Neural cell (in vitro differentiated cells): Measurements from ENCODE around the gene FLT1. TPM values are rescaled to one million over a fixed set of nuclear protein-coding genes. Genes with fewer than 3 reads are reported as not detected.

Source experiments
- H2AFZ ChIP-seq: fragments of 200-600, 300-800 bp; sonication (generic), shearing (Covaris generic); 2 replicates; pipeline ENCODE4 v1.6.0; 2014; ENCODE audit warnings: low read depth, mild to moderate bottlenecking, antibody characterized with exemption, low read length, moderate library complexity
- H3F3A ChIP-seq: fragments of 200-600 bp; shearing (Covaris generic); 2 replicates; pipeline ENCODE4 v1.6.1; 2016; ENCODE audit warnings: mild to moderate bottlenecking, moderate library complexity, mixed read lengths, antibody characterized with exemption, low read length; ENCODE audit not compliant: insufficient read depth, poor library complexity, severe bottlenecking
- H3K27ac ChIP-seq: fragments of 200-600, 300-800 bp; sonication (generic), shearing (Covaris generic); 2 replicates; pipeline ENCODE4 v1.5.1; 2014; ENCODE audit warnings: mild to moderate bottlenecking, low read length, moderate library complexity
- H3K27me3 ChIP-seq: fragments of 300-800, 200-600 bp; sonication (generic), shearing (Covaris generic); 2 replicates; pipeline ENCODE4 v1.6.0; 2014; ENCODE audit warnings: mild to moderate bottlenecking, low read depth, low read length, moderate library complexity; ENCODE audit not compliant: insufficient read depth
- H3K36me3 ChIP-seq: fragments of 300-800, 200-600 bp; sonication (generic), shearing (Covaris generic); 2 replicates; pipeline ENCODE4 v1.5.1; 2014; ENCODE audit warnings: mild to moderate bottlenecking, antibody characterized with exemption, low read length, moderate library complexity; ENCODE audit not compliant: insufficient read depth
- H3K4me2 ChIP-seq: fragments of 300-800, 200-600 bp; sonication (generic), shearing (Covaris generic); 2 replicates; pipeline ENCODE4 v1.6.0; 2014; ENCODE audit warnings: mild to moderate bottlenecking, low read length
- H3K4me3 ChIP-seq: fragments of 300-800, 200-600 bp; sonication (generic), shearing (Covaris generic); 2 replicates; pipeline ENCODE4 v1.5.1; 2014; ENCODE audit warnings: mild to moderate bottlenecking, low read length, moderate library complexity
- H3K79me2 ChIP-seq: fragments of 200-600 bp; shearing (Covaris generic); replicated peaks from 2 replicates; pipeline ENCODE4 v1.6.0; 2014; ENCODE audit warnings: mild to moderate bottlenecking, low read length, moderate library complexity; ENCODE audit not compliant: insufficient read depth
- H3K9ac ChIP-seq: fragments of 300-800, 200-600 bp; sonication (generic), shearing (Covaris generic); 2 replicates; pipeline ENCODE4 v1.6.1; 2016; ENCODE audit warnings: mild to moderate bottlenecking, low read length, mixed read lengths
- H3K9me2 ChIP-seq: fragments of 200-600 bp; shearing (Covaris generic); 2 replicates; pipeline ENCODE4 v1.6.1; 2016; ENCODE audit warnings: mild to moderate bottlenecking, low read length, mixed read lengths; ENCODE audit not compliant: insufficient read depth
- H3K9me3 ChIP-seq: fragments of 200-600, 300-800 bp; sonication (generic), shearing (Covaris generic); 2 replicates; pipeline ENCODE4 v1.6.1; 2016; ENCODE audit warnings: mild to moderate bottlenecking, mixed run types, low read length, moderate library complexity, mixed read lengths
- H4K20me1 ChIP-seq: fragments of 200-600 bp; shearing (Covaris generic); 2 replicates; pipeline ENCODE4 v1.6.1; 2016; ENCODE audit warnings: mild to moderate bottlenecking, mixed run types; ENCODE audit not compliant: insufficient read depth
- EP300 ChIP-seq: fragments of 450-650 bp; conservative IDR thresholded peaks from 2 replicates; pipeline ENCODE4 v1.6.1; 2014; ENCODE audit warnings: antibody characterized with exemption, mild to moderate bottlenecking, moderate library complexity; ENCODE audit not compliant: poor library complexity, severe bottlenecking
- EZH2 ChIP-seq: fragments of 200-600, 300-800 bp; shearing (Covaris generic), sonication (generic); IDR thresholded peaks from 2 replicates; pipeline ENCODE4 v1.6.1; 2014; ENCODE audit warnings: antibody characterized with exemption, low read length, borderline replicate concordance, mild to moderate bottlenecking; ENCODE audit not compliant: insufficient read depth, poor library complexity, severe bottlenecking
- MXI1 ChIP-seq: fragments of 450-650 bp; conservative IDR thresholded peaks from 2 replicates; pipeline ENCODE4 v1.6.1; 2014; ENCODE audit warnings: antibody characterized with exemption, mild to moderate bottlenecking; ENCODE audit not compliant: poor library complexity, severe bottlenecking
- POLR2AphosphoS5 ChIP-seq: IDR thresholded peaks from 2 replicates; pipeline ENCODE4 v1.6.1; 2012
- RAD21 ChIP-seq: fragments of 450-650 bp; conservative IDR thresholded peaks from 2 replicates; pipeline ENCODE4 v1.6.1; 2014; ENCODE audit warnings: antibody characterized with exemption, mild to moderate bottlenecking, moderate library complexity
- SMC3 ChIP-seq: fragments of 450-650 bp; conservative IDR thresholded peaks from 2 replicates; pipeline ENCODE4 v1.6.1; 2014; ENCODE audit warnings: antibody characterized with exemption, mild to moderate bottlenecking, moderate library complexity; ENCODE audit not compliant: poor library complexity
- TAF1 ChIP-seq: IDR thresholded peaks from 2 replicates; pipeline ENCODE4 v1.6.1; 2012; ENCODE audit warnings: low read depth
- polyA plus RNA-seq: library from polyadenylated mRNA; depleted of rRNA; stranded (reverse); fragments of >200 nt; gene quantifications from 2 replicates; pipeline ENCODE4 v1.2.3, GENCODE V29; 2014
- TF ChIP-seq, protein P1 (sequence below): IDR thresholded peaks from 2 replicates; pipeline ENCODE4 v1.6.1; 2012; ENCODE audit warnings: borderline replicate concordance
- TF ChIP-seq, protein P2 (sequence below): fragments of 450-650 bp; IDR thresholded peaks from 2 replicates; pipeline ENCODE4 v1.5.1; 2014; ENCODE audit warnings: antibody characterized with exemption, mild to moderate bottlenecking, moderate library complexity; ENCODE audit not compliant: poor library complexity, severe bottlenecking

Gene FLT1
- polyA plus RNA-seq, 1 donor from 2014 or later = not detected

DNA sequence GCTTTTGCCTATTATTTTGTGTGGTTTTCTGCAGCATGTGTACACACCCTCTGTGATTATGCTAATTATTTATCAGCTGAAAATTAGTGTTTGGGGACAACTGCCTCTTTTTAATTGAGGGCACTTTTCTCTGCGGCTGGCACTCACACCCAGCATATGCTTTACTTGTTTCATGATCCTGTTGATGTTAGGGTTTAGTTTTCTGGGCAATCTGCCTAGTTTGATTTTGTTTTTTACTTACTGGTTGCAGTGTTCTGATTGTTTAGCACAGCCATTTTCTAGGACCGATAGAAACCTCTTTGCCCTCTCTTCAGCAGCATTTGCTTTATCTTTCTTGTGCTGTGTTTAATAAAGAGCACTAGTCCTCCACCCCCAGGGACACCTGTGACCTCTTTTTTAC, 195.0 kb downstream of the FLT1 start:
- no peak overlapping the region for H3K27ac ChIP-seq
- H3K9ac ChIP-seq = no peak overlapping the region
- H3K9me3 ChIP-seq = no peaks in the 10 kb centered on the region
- H3K9me2 ChIP-seq = no peaks in the 10 kb centered on the region
- no peaks in the 10 kb centered on the region for H3K79me2 ChIP-seq
- H3K4me3 ChIP-seq = no peak overlapping the region
- H3K4me2 ChIP-seq = no peak overlapping the region
- no peaks in the 10 kb centered on the region for H4K20me1 ChIP-seq
- no peaks in the 10 kb centered on the region for H3K36me3 ChIP-seq
- no peaks in the 10 kb centered on the region for H3F3A ChIP-seq
- H3K27me3 ChIP-seq = no peaks in the 10 kb centered on the region
- TF ChIP-seq RAD21 (no peak), EP300 (no peak), SMC3 (no peak), POLR2AphosphoS5 (no peak), TAF1 (no peak), MXI1 (no peak), EZH2 (no peak)
- TF ChIP-seq, protein P1, sequence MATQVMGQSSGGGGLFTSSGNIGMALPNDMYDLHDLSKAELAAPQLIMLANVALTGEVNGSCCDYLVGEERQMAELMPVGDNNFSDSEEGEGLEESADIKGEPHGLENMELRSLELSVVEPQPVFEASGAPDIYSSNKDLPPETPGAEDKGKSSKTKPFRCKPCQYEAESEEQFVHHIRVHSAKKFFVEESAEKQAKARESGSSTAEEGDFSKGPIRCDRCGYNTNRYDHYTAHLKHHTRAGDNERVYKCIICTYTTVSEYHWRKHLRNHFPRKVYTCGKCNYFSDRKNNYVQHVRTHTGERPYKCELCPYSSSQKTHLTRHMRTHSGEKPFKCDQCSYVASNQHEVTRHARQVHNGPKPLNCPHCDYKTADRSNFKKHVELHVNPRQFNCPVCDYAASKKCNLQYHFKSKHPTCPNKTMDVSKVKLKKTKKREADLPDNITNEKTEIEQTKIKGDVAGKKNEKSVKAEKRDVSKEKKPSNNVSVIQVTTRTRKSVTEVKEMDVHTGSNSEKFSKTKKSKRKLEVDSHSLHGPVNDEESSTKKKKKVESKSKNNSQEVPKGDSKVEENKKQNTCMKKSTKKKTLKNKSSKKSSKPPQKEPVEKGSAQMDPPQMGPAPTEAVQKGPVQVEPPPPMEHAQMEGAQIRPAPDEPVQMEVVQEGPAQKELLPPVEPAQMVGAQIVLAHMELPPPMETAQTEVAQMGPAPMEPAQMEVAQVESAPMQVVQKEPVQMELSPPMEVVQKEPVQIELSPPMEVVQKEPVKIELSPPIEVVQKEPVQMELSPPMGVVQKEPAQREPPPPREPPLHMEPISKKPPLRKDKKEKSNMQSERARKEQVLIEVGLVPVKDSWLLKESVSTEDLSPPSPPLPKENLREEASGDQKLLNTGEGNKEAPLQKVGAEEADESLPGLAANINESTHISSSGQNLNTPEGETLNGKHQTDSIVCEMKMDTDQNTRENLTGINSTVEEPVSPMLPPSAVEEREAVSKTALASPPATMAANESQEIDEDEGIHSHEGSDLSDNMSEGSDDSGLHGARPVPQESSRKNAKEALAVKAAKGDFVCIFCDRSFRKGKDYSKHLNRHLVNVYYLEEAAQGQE = no peak
- TF ChIP-seq, protein P2, sequence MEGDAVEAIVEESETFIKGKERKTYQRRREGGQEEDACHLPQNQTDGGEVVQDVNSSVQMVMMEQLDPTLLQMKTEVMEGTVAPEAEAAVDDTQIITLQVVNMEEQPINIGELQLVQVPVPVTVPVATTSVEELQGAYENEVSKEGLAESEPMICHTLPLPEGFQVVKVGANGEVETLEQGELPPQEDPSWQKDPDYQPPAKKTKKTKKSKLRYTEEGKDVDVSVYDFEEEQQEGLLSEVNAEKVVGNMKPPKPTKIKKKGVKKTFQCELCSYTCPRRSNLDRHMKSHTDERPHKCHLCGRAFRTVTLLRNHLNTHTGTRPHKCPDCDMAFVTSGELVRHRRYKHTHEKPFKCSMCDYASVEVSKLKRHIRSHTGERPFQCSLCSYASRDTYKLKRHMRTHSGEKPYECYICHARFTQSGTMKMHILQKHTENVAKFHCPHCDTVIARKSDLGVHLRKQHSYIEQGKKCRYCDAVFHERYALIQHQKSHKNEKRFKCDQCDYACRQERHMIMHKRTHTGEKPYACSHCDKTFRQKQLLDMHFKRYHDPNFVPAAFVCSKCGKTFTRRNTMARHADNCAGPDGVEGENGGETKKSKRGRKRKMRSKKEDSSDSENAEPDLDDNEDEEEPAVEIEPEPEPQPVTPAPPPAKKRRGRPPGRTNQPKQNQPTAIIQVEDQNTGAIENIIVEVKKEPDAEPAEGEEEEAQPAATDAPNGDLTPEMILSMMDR = no peak
- H2AFZ ChIP-seq = no peak overlapping the region

DNA sequence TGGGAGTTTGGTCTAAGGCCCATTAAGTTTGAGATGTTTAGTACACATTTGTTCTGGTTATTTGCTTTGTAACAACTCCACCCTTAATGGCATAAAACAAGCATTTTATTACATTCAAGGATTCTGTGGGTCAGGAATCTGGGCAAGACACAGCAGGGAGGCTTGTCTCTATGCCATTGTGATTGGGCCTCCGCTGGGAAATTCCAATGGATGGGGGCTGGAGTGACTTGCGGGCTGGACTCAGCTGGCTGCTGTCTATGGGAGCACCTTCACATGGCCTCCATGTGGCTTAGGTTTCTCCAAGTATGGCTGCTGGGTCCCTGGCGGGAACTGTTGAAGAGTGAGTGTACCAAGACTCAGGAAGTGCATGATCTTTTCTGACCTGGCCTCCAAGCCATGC, 197.6 kb downstream of the FLT1 start:
- Histone ChIP-seq H2AFZ (no peak overlapping the region), H3K27me3 (no peaks in the 10 kb centered on the region), H4K20me1 (no peaks in the 10 kb centered on the region), H3F3A (no peaks in the 10 kb centered on the region), H3K9me3 (no peaks in the 10 kb centered on the region), H3K9ac (no peak overlapping the region), H3K36me3 (peaks cover 5% of the 10 kb centered on the region), H3K4me2 (no peak overlapping the region), H3K9me2 (no peaks in the 10 kb centered on the region), H3K4me3 (no peak overlapping the region), H3K27ac (no peak overlapping the region), H3K79me2 (no peaks in the 10 kb centered on the region)
- TF ChIP-seq, protein P1 = no peak
- TF ChIP-seq EP300 = no peak
- TF ChIP-seq, protein P2 = no peak
- TF ChIP-seq TAF1 = no peak
- no peak for TF ChIP-seq RAD21
- TF ChIP-seq POLR2AphosphoS5 = no peak
- TF ChIP-seq EZH2 = no peak
- no peak for TF ChIP-seq MXI1
- TF ChIP-seq SMC3 = no peak
